ENCODE data around the gene TRAF3IP1. TPM values are rescaled to one million over a fixed set of nuclear protein-coding genes. Genes with fewer than 3 reads are reported as not detected.

The TRAF3IP1 gene
- total RNA-seq, 1 donor from 2014 or later, result 11.2 TPM

- Histone ChIP-seq H3K79me2 (ENCODE audit: low read depth) (peaks cover 10% of the 10 kb centered on the region), H3F3A (ENCODE audit: low read depth) (peaks cover 29% of the 10 kb centered on the region), H3K36me3 (no peaks in the 10 kb centered on the region), H3K4me2 (no peak overlapping the region), H2AFZ (replicated peaks) (no peak overlapping the region), H3K4me3 (no peak overlapping the region), H3K9ac (no peak overlapping the region), H3K4me1 (peaks cover 30% of the 10 kb centered on the region), H4K20me1 (ENCODE audit: low read depth) (peaks cover 9% of the 10 kb centered on the region), H3K9me3 (ENCODE audit: low read depth) (no peaks in the 10 kb centered on the region), H3K27me3 (no peaks in the 10 kb centered on the region), H3K27ac (no peak overlapping the region)
- no peak for TF ChIP-seq EZH2phosphoT487 (IDR thresholded peaks at IDR 0.05)
- no peak for TF ChIP-seq EZH2 (IDR thresholded peaks at IDR 0.05)
- no peak for TF ChIP-seq CTCF (IDR thresholded peaks at IDR 0.05)
- H3K36me3 Mint-ChIP-seq, result peaks cover 3% of the 10 kb centered on the region
- DNase-seq (ENCODE audit: low spot score), result no peak
- H3K4me3 Mint-ChIP-seq, result no peak overlapping the region
- no peak overlapping the region for H3K27ac Mint-ChIP-seq
- H3K27me3 Mint-ChIP-seq (ENCODE audit: insufficient read depth, low read depth), result no peaks in the 10 kb centered on the region
- H3K4me1 Mint-ChIP-seq, result peaks cover 31% of the 10 kb centered on the region
- H3K9me3 Mint-ChIP-seq, result no peaks in the 10 kb centered on the region
These were observed 102.6 kb downstream of the TRAF3IP1 start for GRCh38 chr2:238422940-238423339.

- no peak overlapping the region for H3K4me3 ChIP-seq
- H3K27me3 ChIP-seq, result no peaks in the 10 kb centered on the region
- no peaks in the 10 kb centered on the region for H3K9me3 ChIP-seq (ENCODE audit: low read depth)
- no peaks in the 10 kb centered on the region for H3K36me3 ChIP-seq
- peaks cover 29% of the 10 kb centered on the region for H3F3A ChIP-seq (ENCODE audit: low read depth)
- peaks cover 35% of the 10 kb centered on the region for H3K4me1 ChIP-seq
- H3K27me3 Mint-ChIP-seq (ENCODE audit: insufficient read depth, low read depth), result no peaks in the 10 kb centered on the region
- no peaks in the 10 kb centered on the region for H3K9me3 Mint-ChIP-seq
- H3K79me2 ChIP-seq (ENCODE audit: low read depth), result peaks cover 18% of the 10 kb centered on the region
- no peak overlapping the region for H3K9ac ChIP-seq
- TF ChIP-seq CTCF (IDR thresholded peaks at IDR 0.05), result no peak
- no peak for TF ChIP-seq EZH2 (IDR thresholded peaks at IDR 0.05)
- TF ChIP-seq EZH2phosphoT487 (IDR thresholded peaks at IDR 0.05), result no peak
- H3K27ac Mint-ChIP-seq, result no peak overlapping the region
- H3K27ac ChIP-seq, result no peak overlapping the region
- no peak overlapping the region for H3K4me2 ChIP-seq
- peaks cover 16% of the 10 kb centered on the region for H4K20me1 ChIP-seq (ENCODE audit: low read depth)
- peaks cover 34% of the 10 kb centered on the region for H3K4me1 Mint-ChIP-seq
- H2AFZ ChIP-seq (replicated peaks), result no peak overlapping the region
- no peak overlapping the region for H3K4me3 Mint-ChIP-seq
- DNase-seq (ENCODE audit: low spot score), result no peak
- H3K36me3 Mint-ChIP-seq, result peaks cover 4% of the 10 kb centered on the region
These were observed 103.4 kb downstream of the TRAF3IP1 start for GRCh38 chr2:238423561-238424312.

- peaks cover 19% of the 10 kb centered on the region for H4K20me1 ChIP-seq (ENCODE audit: low read depth)
- no peak overlapping the region for H3K4me3 ChIP-seq
- no peak for DNase-seq (ENCODE audit: low spot score)
- H3K27ac ChIP-seq, result no peak overlapping the region
- H3K27me3 Mint-ChIP-seq (ENCODE audit: insufficient read depth, low read depth), result no peaks in the 10 kb centered on the region
- H3K9me3 Mint-ChIP-seq, result no peaks in the 10 kb centered on the region
- no peak for TF ChIP-seq EZH2 (IDR thresholded peaks at IDR 0.05)
- TF ChIP-seq CTCF (IDR thresholded peaks at IDR 0.05), result no peak
- no peak for TF ChIP-seq EZH2phosphoT487 (IDR thresholded peaks at IDR 0.05)
- H3K27me3 ChIP-seq, result no peaks in the 10 kb centered on the region
- peaks cover 24% of the 10 kb centered on the region for H3K79me2 ChIP-seq (ENCODE audit: low read depth)
- peak overlapping the region; percentile 74 for H3K4me3 Mint-ChIP-seq
- H2AFZ ChIP-seq (replicated peaks), result no peak overlapping the region
- no peak overlapping the region for H3K27ac Mint-ChIP-seq
- H3F3A ChIP-seq (ENCODE audit: low read depth), result peaks cover 29% of the 10 kb centered on the region
- H3K9me3 ChIP-seq (ENCODE audit: low read depth), result no peaks in the 10 kb centered on the region
- no peaks in the 10 kb centered on the region for H3K36me3 ChIP-seq
- no peak overlapping the region for H3K4me2 ChIP-seq
- no peak overlapping the region for H3K9ac ChIP-seq
- peaks cover 34% of the 10 kb centered on the region for H3K4me1 Mint-ChIP-seq
- H3K4me1 ChIP-seq, result peaks cover 35% of the 10 kb centered on the region
- H3K36me3 Mint-ChIP-seq, result peaks cover 5% of the 10 kb centered on the region
These were observed 104.0 kb downstream of the TRAF3IP1 start for GRCh38 chr2:238424313-238424700.
